Measurements from ENCODE around the gene CYP8B1. TPM values are rescaled to one million over a fixed set of nuclear protein-coding genes. Genes with fewer than 3 reads are reported as not detected.

Gene CYP8B1
- total RNA-seq, 1 donor from 2014 or later, result not detected

DNA sequence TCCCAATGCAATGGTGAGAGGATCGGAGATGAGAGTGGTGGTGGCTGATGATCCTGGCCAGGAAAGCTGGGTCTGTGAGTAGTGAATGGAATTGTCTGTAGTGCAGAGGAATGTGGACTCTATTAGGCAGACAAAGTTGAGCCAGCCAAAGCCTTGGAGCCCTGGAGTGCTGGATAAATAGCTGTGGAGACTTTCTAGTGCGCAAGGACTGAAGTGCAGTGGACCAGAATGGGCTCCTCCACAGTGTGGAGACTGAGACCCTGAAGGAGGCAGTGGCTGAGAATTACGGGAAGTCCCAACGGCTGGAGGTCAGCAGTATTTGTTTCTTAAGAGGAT lies 31.1 kb upstream of the CYP8B1 start:
- no peak for DNase-seq (ENCODE audit: low read depth)
- TF ChIP-seq, protein P1, sequence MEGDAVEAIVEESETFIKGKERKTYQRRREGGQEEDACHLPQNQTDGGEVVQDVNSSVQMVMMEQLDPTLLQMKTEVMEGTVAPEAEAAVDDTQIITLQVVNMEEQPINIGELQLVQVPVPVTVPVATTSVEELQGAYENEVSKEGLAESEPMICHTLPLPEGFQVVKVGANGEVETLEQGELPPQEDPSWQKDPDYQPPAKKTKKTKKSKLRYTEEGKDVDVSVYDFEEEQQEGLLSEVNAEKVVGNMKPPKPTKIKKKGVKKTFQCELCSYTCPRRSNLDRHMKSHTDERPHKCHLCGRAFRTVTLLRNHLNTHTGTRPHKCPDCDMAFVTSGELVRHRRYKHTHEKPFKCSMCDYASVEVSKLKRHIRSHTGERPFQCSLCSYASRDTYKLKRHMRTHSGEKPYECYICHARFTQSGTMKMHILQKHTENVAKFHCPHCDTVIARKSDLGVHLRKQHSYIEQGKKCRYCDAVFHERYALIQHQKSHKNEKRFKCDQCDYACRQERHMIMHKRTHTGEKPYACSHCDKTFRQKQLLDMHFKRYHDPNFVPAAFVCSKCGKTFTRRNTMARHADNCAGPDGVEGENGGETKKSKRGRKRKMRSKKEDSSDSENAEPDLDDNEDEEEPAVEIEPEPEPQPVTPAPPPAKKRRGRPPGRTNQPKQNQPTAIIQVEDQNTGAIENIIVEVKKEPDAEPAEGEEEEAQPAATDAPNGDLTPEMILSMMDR (IDR thresholded peaks at IDR 0.05; ENCODE audit: insufficient read depth, low read length, poor library complexity, severe bottlenecking), result no peak
- H3K36me3 ChIP-seq (ENCODE audit: control insufficient read depth, insufficient read depth, low read length), result no peaks in the 10 kb centered on the region
- peak overlapping the region; percentile 60 for H3K4me3 ChIP-seq (ENCODE audit: low read depth, low read length)
- no peaks in the 10 kb centered on the region for H3K27me3 ChIP-seq (ENCODE audit: control insufficient read depth, insufficient read depth, low read length)

DNA sequence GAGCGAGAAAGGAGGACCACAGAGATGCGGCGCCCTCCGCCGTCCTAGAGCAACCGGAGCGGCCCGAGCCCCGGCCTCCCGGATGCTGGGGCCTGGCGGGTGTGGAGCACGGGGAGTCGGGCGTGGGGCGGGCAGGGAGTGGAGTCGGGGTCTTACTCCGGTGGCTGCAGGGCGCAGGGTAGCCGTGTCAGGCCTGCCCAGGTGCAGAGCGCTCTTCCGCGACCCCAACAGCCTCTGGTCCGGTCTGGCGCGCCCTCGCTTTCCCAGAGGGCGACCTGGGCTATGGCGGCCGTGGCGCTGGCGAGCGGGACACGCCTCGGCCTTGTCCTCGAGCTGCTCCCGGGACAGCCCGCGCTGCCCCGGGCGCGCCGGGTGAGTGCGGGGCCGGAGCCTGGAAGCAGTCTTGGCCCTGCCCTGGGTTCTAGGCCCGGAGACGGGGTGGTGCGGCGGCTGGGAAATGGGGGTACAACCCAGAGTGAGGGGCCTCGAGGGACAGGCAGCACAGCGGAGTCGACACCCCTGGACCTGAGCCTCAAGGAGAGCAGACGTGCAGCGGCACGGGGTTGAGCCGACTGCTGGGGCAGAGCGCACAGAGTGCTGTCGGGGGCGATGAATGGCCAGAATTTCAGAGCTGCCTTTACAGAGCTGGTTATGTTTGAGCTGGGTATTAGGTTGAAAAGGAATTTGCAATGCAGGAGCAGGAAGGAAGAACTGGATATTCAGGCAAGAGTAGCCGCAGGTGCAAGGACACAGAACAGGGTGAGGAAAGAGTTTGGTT lies 30.6 kb upstream of the CYP8B1 start, which contains the start of gene ZNF662:
ZNF662 (plus strand) TSS at position 73 of the 778 bp plus-strand sequence. CDS start 1,973 bp downstream, outside the sequence.
- Histone ChIP-seq H3K27me3 (ENCODE audit: control insufficient read depth, insufficient read depth, low read length) (no peaks in the 10 kb centered on the region), H3K4me3 (ENCODE audit: low read depth, low read length) (peak within 1 kb of the TSS; percentile 60), H3K36me3 (ENCODE audit: control insufficient read depth, insufficient read depth, low read length) (no peaks in the 10 kb centered on the region)
- no peak for DNase-seq (ENCODE audit: low read depth)
- TF ChIP-seq, protein P1 (IDR thresholded peaks at IDR 0.05; ENCODE audit: insufficient read depth, low read length, poor library complexity, severe bottlenecking), result no peak

DNA sequence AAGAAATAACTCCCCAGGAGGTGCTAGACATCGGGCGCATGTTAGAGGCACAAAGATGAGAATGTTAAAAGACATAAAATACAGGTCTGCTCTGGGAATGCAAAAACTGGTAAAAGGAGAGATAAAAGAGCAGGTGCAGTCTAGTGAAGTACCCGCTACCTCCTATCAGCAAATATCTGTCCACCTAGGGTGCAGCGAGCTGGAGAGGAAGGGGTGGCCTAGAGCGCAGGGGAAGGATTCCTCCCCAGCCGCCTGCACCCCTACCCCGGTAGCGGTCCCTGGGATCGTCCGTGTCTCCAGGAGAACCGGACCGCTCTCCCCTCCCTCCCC lies 30.0 kb upstream of the CYP8B1 start:
- no peaks in the 10 kb centered on the region for H3K27me3 ChIP-seq (ENCODE audit: control insufficient read depth, insufficient read depth, low read length)
- H3K36me3 ChIP-seq (ENCODE audit: control insufficient read depth, insufficient read depth, low read length), result no peaks in the 10 kb centered on the region
- TF ChIP-seq, protein P1 (IDR thresholded peaks at IDR 0.05; ENCODE audit: insufficient read depth, low read length, poor library complexity, severe bottlenecking), result no peak
- peak overlapping the region; percentile 60 for H3K4me3 ChIP-seq (ENCODE audit: low read depth, low read length)
- no peak for DNase-seq (ENCODE audit: low read depth)

DNA sequence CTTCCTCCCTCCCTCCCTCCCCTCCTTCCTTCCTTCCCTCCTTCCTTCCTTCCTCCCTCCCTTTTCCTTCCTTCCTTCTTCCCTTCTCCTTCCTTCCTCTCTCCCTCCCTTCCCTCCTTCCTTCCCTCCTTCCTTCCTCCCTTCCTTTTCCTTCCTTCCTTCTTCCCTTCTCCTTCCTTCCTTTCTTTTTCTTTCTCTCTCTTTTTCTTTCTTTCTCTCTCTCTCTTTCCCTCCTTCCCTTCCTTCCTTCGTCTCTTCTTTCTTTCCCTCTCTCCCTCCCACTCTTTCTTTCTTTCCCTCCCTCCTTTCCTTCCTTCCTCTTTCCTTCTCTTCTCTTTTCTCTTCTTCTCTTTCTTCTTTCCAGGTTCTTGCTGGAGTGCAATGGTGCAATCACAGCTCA lies 28.4 kb upstream of the CYP8B1 start:
- TF ChIP-seq, protein P1 (IDR thresholded peaks at IDR 0.05; ENCODE audit: insufficient read depth, low read length, poor library complexity, severe bottlenecking), result no peak
- DNase-seq (ENCODE audit: low read depth), result no peak
- no peak overlapping the region for H3K4me3 ChIP-seq (ENCODE audit: low read depth, low read length)
- no peaks in the 10 kb centered on the region for H3K27me3 ChIP-seq (ENCODE audit: control insufficient read depth, insufficient read depth, low read length)
- H3K36me3 ChIP-seq (ENCODE audit: control insufficient read depth, insufficient read depth, low read length), result no peaks in the 10 kb centered on the region

DNA sequence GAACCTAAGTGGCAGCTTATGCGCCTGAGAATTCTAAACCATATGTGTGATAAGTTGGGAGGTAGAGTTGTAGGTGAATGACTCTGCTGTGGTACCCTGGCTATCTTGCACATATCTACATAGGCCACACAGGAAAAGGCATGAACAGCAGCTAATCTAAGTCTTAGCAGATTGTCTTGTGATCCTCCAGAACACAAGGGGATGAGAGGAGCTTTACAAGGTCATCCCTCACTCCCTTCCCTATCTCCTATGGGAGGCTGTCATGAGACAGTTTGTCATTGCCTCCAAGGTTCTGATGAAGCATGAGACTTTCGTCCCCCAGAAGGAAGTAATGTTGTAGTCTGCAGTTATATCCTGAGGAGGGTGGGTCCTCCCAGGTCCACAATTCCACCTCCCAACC lies 26.6 kb upstream of the CYP8B1 start:
- Histone ChIP-seq H3K4me3 (ENCODE audit: low read depth, low read length) (no peak overlapping the region), H3K36me3 (ENCODE audit: control insufficient read depth, insufficient read depth, low read length) (no peaks in the 10 kb centered on the region), H3K27me3 (ENCODE audit: control insufficient read depth, insufficient read depth, low read length) (no peaks in the 10 kb centered on the region)
- DNase-seq (ENCODE audit: low read depth), result no peak
- TF ChIP-seq, protein P1 (IDR thresholded peaks at IDR 0.05; ENCODE audit: insufficient read depth, low read length, poor library complexity, severe bottlenecking), result no peak

DNA sequence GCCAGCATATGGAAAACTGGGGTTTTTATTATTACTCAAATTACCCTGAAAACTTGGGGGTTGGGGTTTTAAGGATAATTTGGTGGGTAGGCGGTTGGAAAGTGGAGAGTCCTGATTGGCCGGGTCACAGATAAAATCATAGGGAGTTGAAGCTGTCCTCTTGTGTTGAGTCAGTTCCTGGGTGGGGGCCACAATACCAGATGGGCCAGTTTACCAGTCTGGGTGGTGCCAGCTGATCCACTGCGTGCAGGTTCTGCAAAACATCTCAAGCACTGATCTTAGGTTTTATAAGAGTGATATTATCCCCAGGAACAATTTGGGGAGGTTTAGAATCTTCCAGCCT lies 25.4 kb upstream of the CYP8B1 start:
- no peak for DNase-seq (ENCODE audit: low read depth)
- TF ChIP-seq, protein P1 (IDR thresholded peaks at IDR 0.05; ENCODE audit: insufficient read depth, low read length, poor library complexity, severe bottlenecking), result no peak
- Histone ChIP-seq H3K4me3 (ENCODE audit: low read depth, low read length) (no peak overlapping the region), H3K36me3 (ENCODE audit: control insufficient read depth, insufficient read depth, low read length) (no peaks in the 10 kb centered on the region), H3K27me3 (ENCODE audit: control insufficient read depth, insufficient read depth, low read length) (no peaks in the 10 kb centered on the region)

Data from kidney epithelial cell (primary cell).